ENCODE data around the gene SUMO3.

The SUMO3 gene

GRCh38 chr21:44799646-44800045 is 18.2 kb downstream of the SUMO3 start:
- H3K4me3 ChIP-seq: peak overlapping the region in 8 of 10 experiments; percentile 82 to 96 (median 91); a peak in 11 of 20 replicates
- H3K4me2 ChIP-seq: peak overlapping the region; percentile 94 to 99 (median 98)
- H3K36me3 ChIP-seq: peaks cover 37 to 75% (median 67%) of the 10 kb centered on the region in 11 experiments

GRCh38 chr21:44797775-44798174 is 20.1 kb downstream of the SUMO3 start:
- H3K4me1 ChIP-seq: peaks cover 33 to 53% (median 38%) of the 10 kb centered on the region in 10 experiments
- H3K27ac ChIP-seq: no peak overlapping the region
- H3K9ac ChIP-seq: no peak overlapping the region
- H3K4me3 ChIP-seq: no peak overlapping the region
- H4K20me1 ChIP-seq: peaks cover 48 to 87% (median 82%) of the 10 kb centered on the region in 11 experiments; a peak in 21 of 22 replicates
- no peaks in the 10 kb centered on the region for H3K27me3 ChIP-seq
- H3K36me3 ChIP-seq: peaks cover 25 to 61% (median 55%) of the 10 kb centered on the region in 11 experiments
- H3K9me3 ChIP-seq (replicated peaks in 1 of 11): no peaks in the 10 kb centered on the region
- H3K4me2 ChIP-seq: no peak overlapping the region
- no peak for TF ChIP-seq Cebpa-rat (IDR thresholded peaks at IDR 0.05)

More at GRCh38 chr21:44799646-44800045, 18.2 kb downstream of the SUMO3 start:
- Histone ChIP-seq H3K9ac (peak overlapping the region in 10 of 11 experiments; percentile 28 to 95 (median 88); a peak in 17 of 22 replicates), H4K20me1 (peaks cover 31 to 80% (median 64%) of the 10 kb centered on the region in 11 experiments; a peak in 21 of 22 replicates), H3K27ac (no peak overlapping the region), H3K27me3 (no peaks in the 10 kb centered on the region), H3K4me1 (peaks cover 28 to 49% (median 40%) of the 10 kb centered on the region in 10 experiments), H3K9me3 (replicated peaks in 1 of 11) (no peaks in the 10 kb centered on the region)
- no peak for TF ChIP-seq Cebpa-rat (IDR thresholded peaks at IDR 0.05)

GRCh38 chr21:44795342-44795741 is 22.5 kb downstream of the SUMO3 start:
- Histone ChIP-seq H3K27ac (no peak overlapping the region), H4K20me1 (peaks cover 67 to 100% (median 100%) of the 10 kb centered on the region in 11 experiments; a peak in 21 of 22 replicates), H3K4me2 (no peak overlapping the region), H3K9ac (peak overlapping the region in 3 of 11 experiments; percentile 2 to 56 (median 17); a peak in 2 of 22 replicates), H3K4me3 (no peak overlapping the region), H3K9me3 (replicated peaks in 1 of 11) (no peaks in the 10 kb centered on the region), H3K36me3 (peaks cover 39 to 84% (median 77%) of the 10 kb centered on the region in 11 experiments), H3K4me1 (peaks cover 29 to 60% (median 34%) of the 10 kb centered on the region in 10 experiments), H3K27me3 (no peaks in the 10 kb centered on the region)
- no peak for TF ChIP-seq Cebpa-rat (IDR thresholded peaks at IDR 0.05)

- Histone ChIP-seq H3K27me3 (no peaks in the 10 kb centered on the region), H3K4me1 (peaks cover 13 to 45% (median 21%) of the 10 kb centered on the region in 10 experiments), H4K20me1 (peaks cover 70 to 100% (median 100%) of the 10 kb centered on the region in 11 experiments; a peak in 21 of 22 replicates), H3K4me2 (0 out of 22 replicates have a peak overlapping the region, but pooled peaks of 2 of the 11 experiments have one; percentile 20 to 38), H3K36me3 (peaks cover 33 to 80% (median 73%) of the 10 kb centered on the region in 11 experiments), H3K27ac (no peak overlapping the region), H3K9me3 (replicated peaks in 1 of 11) (no peaks in the 10 kb centered on the region), H3K9ac (peak overlapping the region in 2 of 11 experiments; percentile 9 to 41; a peak in 1 of 22 replicates), H3K4me3 (no peak overlapping the region)
- TF ChIP-seq Cebpa-rat (IDR thresholded peaks at IDR 0.05): no peak
Observed at GRCh38 chr21:44793592-44794374, 24.1 kb downstream of the SUMO3 start.

- Histone ChIP-seq H3K4me3 (no peak overlapping the region), H3K36me3 (peaks cover 24 to 75% (median 65%) of the 10 kb centered on the region in 11 experiments; a peak in 21 of 22 replicates), H3K9ac (peak overlapping the region in 6 of 11 experiments; percentile 3 to 32 (median 9); a peak in 4 of 22 replicates), H3K9me3 (replicated peaks in 1 of 11) (no peaks in the 10 kb centered on the region), H4K20me1 (peaks cover 67 to 100% (median 100%) of the 10 kb centered on the region in 11 experiments; a peak in 21 of 22 replicates), H3K27ac (no peak overlapping the region), H3K4me2 (peak overlapping the region; percentile 8 to 45 (median 29); a peak in 14 of 22 replicates), H3K27me3 (no peaks in the 10 kb centered on the region), H3K4me1 (peaks cover 8 to 37% (median 19%) of the 10 kb centered on the region in 10 experiments)
- no peak for TF ChIP-seq Cebpa-rat (IDR thresholded peaks at IDR 0.05)
Observed at GRCh38 chr21:44792702-44793591, 24.9 kb downstream of the SUMO3 start.

- Histone ChIP-seq H3K36me3 (peaks cover 27 to 75% (median 63%) of the 10 kb centered on the region in 11 experiments; a peak in 21 of 22 replicates), H3K4me2 (no peak overlapping the region), H4K20me1 (peaks cover 70 to 100% (median 100%) of the 10 kb centered on the region in 11 experiments; a peak in 21 of 22 replicates), H3K27ac (no peak overlapping the region), H3K9me3 (replicated peaks in 1 of 11) (no peaks in the 10 kb centered on the region), H3K27me3 (no peaks in the 10 kb centered on the region), H3K4me3 (no peak overlapping the region), H3K4me1 (peaks cover 8 to 32% (median 19%) of the 10 kb centered on the region in 10 experiments), H3K9ac (no peak overlapping the region)
- no peak for TF ChIP-seq Cebpa-rat (IDR thresholded peaks at IDR 0.05)
Observed at GRCh38 chr21:44791993-44792392, 25.9 kb downstream of the SUMO3 start.

- Histone ChIP-seq H3K9me3 (replicated peaks in 1 of 11) (no peaks in the 10 kb centered on the region), H3K4me2 (peak overlapping the region in 2 of 11 experiments; percentile 11 to 15; a peak in 2 of 22 replicates), H3K27ac (no peak overlapping the region), H3K4me1 (peaks cover 8 to 32% (median 19%) of the 10 kb centered on the region in 10 experiments), H3K4me3 (no peak overlapping the region), H3K27me3 (no peaks in the 10 kb centered on the region), H4K20me1 (peaks cover 69 to 100% (median 100%) of the 10 kb centered on the region in 11 experiments; a peak in 21 of 22 replicates), H3K9ac (peak overlapping the region in 1 of 11 experiments; percentile 6; a peak in 1 of 22 replicates), H3K36me3 (peaks cover 29 to 75% (median 63%) of the 10 kb centered on the region in 11 experiments; a peak in 21 of 22 replicates)
- TF ChIP-seq Cebpa-rat (IDR thresholded peaks at IDR 0.05): no peak
Observed at GRCh38 chr21:44791246-44791645, 26.6 kb downstream of the SUMO3 start.

GRCh38 chr21:44790368-44790767 is 27.5 kb downstream of the SUMO3 start:
- Histone ChIP-seq H3K4me2 (peak overlapping the region in 2 of 11 experiments; percentile 10 to 11; a peak in 1 of 22 replicates), H3K27ac (no peak overlapping the region), H3K4me1 (peaks cover 8 to 32% (median 22%) of the 10 kb centered on the region in 10 experiments), H3K27me3 (no peaks in the 10 kb centered on the region), H3K4me3 (no peak overlapping the region), H4K20me1 (peaks cover 78 to 100% (median 100%) of the 10 kb centered on the region in 11 experiments; a peak in 21 of 22 replicates), H3K9me3 (replicated peaks in 1 of 11) (no peaks in the 10 kb centered on the region), H3K36me3 (peaks cover 38 to 75% (median 63%) of the 10 kb centered on the region in 11 experiments), H3K9ac (no peak overlapping the region)
- no peak for TF ChIP-seq Cebpa-rat (IDR thresholded peaks at IDR 0.05)

Data from BLaER1 treated with 17β-estradiol and CSF1 and Interleukin-3, amounts not matched to agents 10 nM and 100 nM (cell line).